H1 (cell line): ENCODE data around the gene URM1. TPM values are rescaled to one million over a fixed set of nuclear protein-coding genes. Genes with fewer than 3 reads are reported as not detected.

Experiments used
- CTCF ChIA-PET: fragments of 300-600 bp; sonication (Branson Sonifier 250); formaldehyde crosslinking; loops from one replicate; lab custom pipeline; 2021; ENCODE audit not compliant: partially characterized antibody; lab: Charles Lee
- POLR2A ChIA-PET: fragments of 300-600 bp; sonication (Branson Sonifier 250); formaldehyde crosslinking; loops from one replicate; lab custom pipeline; 2021; ENCODE audit warnings: inconsistent platforms; ENCODE audit not compliant: partially characterized antibody; lab: Charles Lee
- DNase-seq, 2 experiments: peaks; one replicate each; pipeline versions ENCODE4 v3.0.0 to v3.0.0-alpha.2; 2010 to 2022; ENCODE audit warnings: low spot score in 2 of 2, low read depth in 1 of 2, mixed read lengths in 1 of 2
- FAIRE-seq: peaks from 2 replicates; lab custom pipeline; 2011; peaks lifted over from hg19 to GRCh38; lab: Jason Lieb, UNC
- H2AFZ ChIP-seq: 2 replicates; pipeline ENCODE4 v1.8.1; 2012; ENCODE audit warnings: low read length, inconsistent platforms
- H2AK5ac ChIP-seq: 2 replicates; pipeline ENCODE4 v1.6.1; 2013; ENCODE audit warnings: low read depth, low read length
- H2BK120ac ChIP-seq: replicated peaks from 2 replicates; pipeline ENCODE3; 2013; ENCODE audit warnings: low read depth, low read length, inconsistent platforms
- H2BK12ac ChIP-seq: 2 replicates; pipeline ENCODE4 v1.6.1; 2013; ENCODE audit warnings: low read depth, low read length
- H2BK15ac ChIP-seq: 2 replicates; pipeline ENCODE4 v1.6.1; 2013; ENCODE audit warnings: low read length
- H2BK20ac ChIP-seq: 2 replicates; pipeline ENCODE4 v1.6.1; 2013; ENCODE audit warnings: low read length
- H2BK5ac ChIP-seq: 2 replicates; pipeline ENCODE4 v1.6.1; 2013; ENCODE audit warnings: low read depth, low read length
- H3K14ac ChIP-seq: 2 replicates; pipeline ENCODE4 v1.6.1; 2013; ENCODE audit warnings: inconsistent platforms; ENCODE audit not compliant: insufficient read length
- H3K18ac ChIP-seq: 2 replicates; pipeline ENCODE4 v1.6.1; 2013; ENCODE audit warnings: low read length; ENCODE audit errors: extremely low read depth
- H3K23ac ChIP-seq: 2 replicates; pipeline ENCODE4 v1.6.1; 2013; ENCODE audit warnings: inconsistent platforms; ENCODE audit not compliant: insufficient read length
- H3K23me2 ChIP-seq: 2 replicates; pipeline ENCODE4 v1.6.1; 2013; ENCODE audit warnings: low read depth, low read length
- H3K27ac ChIP-seq: 2 replicates; pipeline ENCODE4 v1.6.1; 2011; ENCODE audit warnings: low read depth, low read length, inconsistent platforms
- H3K27me3 ChIP-seq, 4 experiments: replicated peaks in 1 of 4; 1 replicate in 1 of 4; 2 replicates in 3 of 4; pipeline versions ENCODE4 v1.6.1 to v1.8.1; 2011 to 2013; ENCODE audit warnings: low read length in 3 of 4, mild to moderate bottlenecking in 3 of 4, inconsistent platforms in 2 of 4, mixed read lengths in 2 of 4, moderate library complexity in 1 of 4; ENCODE audit not compliant: control insufficient read depth in 3 of 4, insufficient read depth in 3 of 4; ENCODE audit errors: extremely low read depth in 1 of 4
- H3K36me3 ChIP-seq, 4 experiments: 2 replicates each; pipeline versions ENCODE4 v1.6.1 to v1.8.1; 2011 to 2013; ENCODE audit warnings: mild to moderate bottlenecking in 4 of 4, low read length in 3 of 4, moderate library complexity in 2 of 4, control low read depth in 1 of 4, inconsistent platforms in 1 of 4; ENCODE audit not compliant: insufficient read depth in 4 of 4, control insufficient read depth in 2 of 4
- H3K4ac ChIP-seq: replicated peaks from 2 replicates; pipeline ENCODE3; 2013; ENCODE audit warnings: low read length, low read depth, mixed read lengths, inconsistent platforms; ENCODE audit not compliant: insufficient read length
- H3K4me1 ChIP-seq, 4 experiments: replicated peaks in 1 of 4; 1 replicate in 1 of 4; 2 replicates in 3 of 4; pipeline versions ENCODE4 v1.6.1 to v1.8.1; 2011 to 2013; ENCODE audit warnings: low read length in 3 of 4, inconsistent platforms in 2 of 4, mixed read lengths in 1 of 4; ENCODE audit not compliant: insufficient read depth in 4 of 4, control insufficient read depth in 3 of 4
- H3K4me2 ChIP-seq, 2 experiments: 2 replicates each; pipeline versions ENCODE4 v1.6.1 to v1.8.1; 2011 to 2013; ENCODE audit warnings: low read depth in 2 of 2, low read length in 2 of 2, control low read depth in 1 of 2, inconsistent platforms in 1 of 2, mild to moderate bottlenecking in 1 of 2; ENCODE audit not compliant: insufficient read depth in 1 of 2
- H3K4me3 ChIP-seq, 4 experiments: fragments of 200-600, 300-600 bp in 1 of 4; sonication (generic), shearing (Covaris generic), sonication (Bioruptor Twin) in 1 of 4; 2 replicates each; pipeline versions ENCODE4 v1.5.1 to v1.8.1; 2011 to 2016; ENCODE audit warnings: low read length in 4 of 4, low read depth in 3 of 4, control low read depth in 2 of 4, inconsistent platforms in 2 of 4, mild to moderate bottlenecking in 2 of 4, mixed read lengths in 1 of 4, moderate library complexity in 1 of 4; ENCODE audit not compliant: insufficient read depth in 2 of 4; ENCODE audit errors: extremely low read depth in 1 of 4
- H3K56ac ChIP-seq: replicated peaks from 2 replicates; pipeline ENCODE3; 2013; ENCODE audit warnings: low read depth, mild to moderate bottlenecking, mixed read lengths, low read length, inconsistent platforms; ENCODE audit not compliant: insufficient read length
- H3K79me1 ChIP-seq: 2 replicates; pipeline ENCODE4 v1.6.1; 2013; ENCODE audit warnings: low read depth, low read length, control low read depth
- H3K79me2 ChIP-seq, 2 experiments: 2 replicates each; pipeline versions ENCODE4 v1.6.1 to v1.8.1; 2012 to 2013; ENCODE audit warnings: low read length in 2 of 2, mild to moderate bottlenecking in 2 of 2, inconsistent platforms in 1 of 2; ENCODE audit not compliant: insufficient read depth in 2 of 2, control insufficient read depth in 1 of 2
- H3K9ac ChIP-seq, 4 experiments: replicated peaks in 1 of 4; 1 replicate in 1 of 4; 2 replicates in 3 of 4; pipeline versions ENCODE4 v1.6.1 to v1.8.1; 2011 to 2013; ENCODE audit warnings: low read depth in 3 of 4, low read length in 3 of 4, control low read depth in 2 of 4, mild to moderate bottlenecking in 2 of 4, moderate library complexity in 2 of 4, inconsistent platforms in 1 of 4; ENCODE audit errors: extremely low read depth in 1 of 4
- H3K9me3 ChIP-seq, 2 experiments: 2 replicates each; pipeline versions ENCODE4 v1.6.1 to v1.8.1; 2012 to 2013; ENCODE audit warnings: mild to moderate bottlenecking in 2 of 2, moderate library complexity in 2 of 2, control low read depth in 1 of 2, inconsistent platforms in 1 of 2, low read depth in 1 of 2, low read length in 1 of 2, mixed read lengths in 1 of 2; ENCODE audit not compliant: insufficient read depth in 2 of 2
- H4K20me1 ChIP-seq, 2 experiments: replicated peaks in 1 of 2; 2 replicates each; pipeline versions ENCODE3 to v1.8.1; 2011 to 2013; ENCODE audit warnings: inconsistent platforms in 2 of 2, low read length in 2 of 2, mild to moderate bottlenecking in 1 of 2; ENCODE audit not compliant: insufficient read depth in 2 of 2, control insufficient read depth in 1 of 2
- H4K5ac ChIP-seq: 2 replicates; pipeline ENCODE4 v1.6.1; 2013; ENCODE audit warnings: low read length, low read depth, mixed read lengths, inconsistent platforms; ENCODE audit not compliant: insufficient read length
- H4K8ac ChIP-seq: 2 replicates; pipeline ENCODE4 v1.8.0; 2013; ENCODE audit warnings: mild to moderate bottlenecking, moderate library complexity, low read length, inconsistent platforms; ENCODE audit not compliant: insufficient read depth; ENCODE audit errors: extremely low read depth
- H4K91ac ChIP-seq: replicated peaks from 2 replicates; pipeline ENCODE3; 2013; ENCODE audit warnings: low read length, mixed read lengths, inconsistent platforms; ENCODE audit not compliant: insufficient read length
- BCL11A ChIP-seq, 2 experiments: IDR thresholded peaks; one replicate each; pipeline ENCODE4 v1.6.1; 2011; ENCODE audit warnings: low read depth in 2 of 2, low read length in 2 of 2, mild to moderate bottlenecking in 2 of 2
- NANOG ChIP-seq: IDR thresholded peaks from 2 replicates; pipeline ENCODE4 v1.6.1; 2011; ENCODE audit warnings: low read length, low read depth, mild to moderate bottlenecking, inconsistent platforms; ENCODE audit not compliant: insufficient read depth, poor library complexity, severe bottlenecking
- NRF1 ChIP-seq: IDR thresholded peaks from 2 replicates; pipeline ENCODE4 v1.6.1; 2011; ENCODE audit warnings: mild to moderate bottlenecking, low read depth, low read length, improper control_type of control experiment
- ZNF274 ChIP-seq: IDR thresholded peaks from 2 replicates; pipeline ENCODE4 v1.7.0; 2012; ENCODE audit warnings: low read length, borderline replicate concordance; ENCODE audit errors: extremely low read depth
- WGBS, 2 experiments: shearing (Covaris generic) in 1 of 2; methylation state at CpG; one replicate each; pipeline versions ENCODE4 v1.1.6 to v1.1.7; 2013 to 2015; ENCODE audit warnings: low lambda C conversion rate in 2 of 2, mixed read lengths in 2 of 2, inconsistent platforms in 1 of 2, low coverage in 1 of 2, missing lambda C conversion rate in 1 of 2; ENCODE audit not compliant: insufficient replicate concordance in 2 of 2, insufficient coverage in 1 of 2, insufficient read length in 1 of 2; ENCODE audit errors: extremely low coverage in 1 of 2, missing lambda C conversion rate in 1 of 2; 5-methylcytosine and 5-hydroxymethylcytosine counted together
- polyA plus RNA-seq, 7 experiments: library from polyadenylated mRNA; depleted of rRNA in 3 of 7; stranded (reverse) in 5 of 7; unstranded in 2 of 7; fragments of >200 nt in 5 of 7; fragments of 200-250 nt in 2 of 7; gene quantifications; 1 replicate in 5 of 7; 2 replicates in 1 of 7; 4 replicates in 1 of 7; pipeline versions ENCODE4 v1.2.1 to v1.2.3, GENCODE V29; 2011 to 2013; ENCODE audit warnings: missing spikeins in 2 of 7, mixed read lengths in 2 of 7
- total RNA-seq: library from RNA; stranded (reverse); fragmentation: NEBNext Ultra II Directional; extraction: Animal tissue kit (Norgen Biotek cat#: 25700); gene quantifications from 2 replicates; pipeline ENCODE4 v1.2.1, GENCODE V29; 2021

The URM1 gene
- total and polyA plus RNA-seq, 2 of the 8 experiments (the other 6 are each of a cell fraction or from before 2014, with no cell fraction given), result 58.3 to 62.3 TPM

DNA sequence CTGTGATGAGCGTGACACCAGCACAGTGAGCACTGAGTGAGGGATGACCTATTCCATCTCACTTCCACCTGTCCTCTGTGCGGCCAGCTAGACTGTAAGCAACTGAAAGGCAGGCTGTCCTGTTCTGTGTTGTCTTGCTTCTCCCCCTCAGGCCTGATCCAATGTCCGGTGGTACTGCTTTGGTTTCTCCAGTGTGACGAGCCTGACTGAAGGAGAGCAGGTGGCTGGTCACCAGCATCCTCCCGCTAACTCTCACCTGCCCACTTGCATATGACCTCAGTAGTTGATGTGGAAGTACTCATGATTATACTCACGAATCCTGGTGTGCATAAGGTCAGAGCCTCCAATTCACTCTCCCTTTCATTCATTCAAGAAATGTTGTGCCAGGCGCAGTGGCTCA, 33.2 kb upstream of the URM1 start:
- no peak overlapping the region for H2BK12ac ChIP-seq
- no peak overlapping the region for H3K56ac ChIP-seq
- H3K23me2 ChIP-seq, result peaks cover 5% of the 10 kb centered on the region; the same call in 1 of the 2 replicates
- no peak overlapping the region for H3K4me2 ChIP-seq
- H2AK5ac ChIP-seq, result no peak overlapping the region; the same call in 1 of the 2 replicates
- no peak overlapping the region for H3K18ac ChIP-seq
- no peak overlapping the region for H3K4ac ChIP-seq
- peaks cover 0 to 8% (median 0%) of the 10 kb centered on the region in 4 experiments; a peak in 3 of 8 replicates for H3K36me3 ChIP-seq
- H2AFZ ChIP-seq, result no peak overlapping the region
- H3K4me1 ChIP-seq, result peaks cover 0 to 2% (median 0%) of the 10 kb centered on the region in 4 experiments; a peak in 2 of 7 replicates
- no peak overlapping the region for H3K23ac ChIP-seq
- ChIA-PET POLR2A (interaction anchor here (0.7 to 1.7 kb wide), 6 partner anchors 17 to 89 kb away, joined by 3 to 4 read pairs (median 3); no protein-coding TSS in a partner anchor), CTCF (interaction anchor here (0.6 to 1.6 kb wide), 5 partner anchors 14 to 553 kb away, joined by 3 to 4 read pairs (median 3); partner anchors contain the start of genes CERCAM and SPOUT1)
- no peak for DNase-seq
- no peaks in the 10 kb centered on the region for H3K79me2 ChIP-seq
- no peak overlapping the region for H4K5ac ChIP-seq
- no peak overlapping the region for H2BK5ac ChIP-seq
- H3K79me1 ChIP-seq, result no peaks in the 10 kb centered on the region
- H2BK20ac ChIP-seq, result no peak overlapping the region
- H2BK120ac ChIP-seq, result no peak overlapping the region
- H3K9me3 ChIP-seq, result no peaks in the 10 kb centered on the region
- peaks cover 0 to 2% of the 10 kb centered on the region in 2 experiments for H4K20me1 ChIP-seq
- no peak for FAIRE-seq
- H3K14ac ChIP-seq, result no peak overlapping the region
- 97% methylated on average over 7 of the region's 7 CpGs; no CpG with 5 or more reads in 1 of the 2 experiments for WGBS, 2 experiments
- TF ChIP-seq ZNF274 (no peak), NANOG (no peak), BCL11A (IDR thresholded peaks at IDR 0.05; ENCODE audit: low read depth in 2 of 2, low read length in 2 of 2) (no peak), NRF1 (no peak)
- no peak overlapping the region for H3K4me3 ChIP-seq
- no peak overlapping the region for H4K8ac ChIP-seq
- no peak overlapping the region for H3K9ac ChIP-seq
- H3K27ac ChIP-seq, result no peak overlapping the region
- no peak overlapping the region for H2BK15ac ChIP-seq
- no peak overlapping the region for H4K91ac ChIP-seq
- no peaks in the 10 kb centered on the region; a peak in 1 of 7 replicates for H3K27me3 ChIP-seq
